HepG2 (cell line): Measurements from ENCODE around the gene SLC25A43. TPM values are rescaled to one million over a fixed set of nuclear protein-coding genes. Genes with fewer than 3 reads are reported as not detected.

Source experiments
- ATAC-seq: fragments of 200-7000 bp; cut with Tn5 transposase; 3 replicates; pipeline ENCODE4 v1.9.1; 2020; ENCODE audit warnings: mild to moderate bottlenecking, moderate library complexity
- BruUV-seq: library from RNA; stranded (reverse); fragments of 400-500 nt; replicated peaks from 2 replicates; lab custom pipeline; 2021; lab: Mats Ljungman, UMichigan
- CTCF ChIA-PET: fragments of 300-600 bp; formaldehyde crosslinking; extraction: SDS; loops from one replicate; lab custom pipeline; 2021; ENCODE audit warnings: low total read pairs, inconsistent platforms, low intra/inter-chr PET ratio; lab: Yijun Ruan, JAX
- POLR2A ChIA-PET: fragments of 350-600 bp; sonication (Branson Sonifier 250); formaldehyde crosslinking; loops from one replicate; lab custom pipeline; 2020; ENCODE audit warnings: antibody characterized with exemption, inconsistent platforms; lab: Yijun Ruan, JAX
- DNase-seq: peaks from one replicate; pipeline ENCODE4 v3.0.0-alpha.2; 2015; ENCODE audit warnings: low spot score
- FAIRE-seq: peaks from 3 replicates; lab custom pipeline; 2011; peaks lifted over from hg19 to GRCh38; lab: Jason Lieb, UNC
- H2AFZ ChIP-seq: one replicate; pipeline ENCODE4 v1.6.1; 2011; ENCODE audit warnings: low read length, inconsistent platforms
- H3K27ac ChIP-seq: fragments of 300-600 bp; 3 replicates; pipeline ENCODE4 v1.8.0; 2011; ENCODE audit warnings: mixed run types, mild to moderate bottlenecking, mixed read lengths, low read length, inconsistent platforms; ENCODE audit not compliant: insufficient read depth; ENCODE audit errors: extremely low read length
- H3K27me3 ChIP-seq, 2 experiments: fragments of 200-600 bp in 1 of 2; 2 replicates in 1 of 2; 3 replicates in 1 of 2; pipeline versions ENCODE4 v1.6.0 to v1.8.0; 2011; ENCODE audit warnings: low read length in 2 of 2, mild to moderate bottlenecking in 2 of 2, moderate library complexity in 2 of 2, inconsistent platforms in 1 of 2; ENCODE audit not compliant: insufficient read depth in 2 of 2, control insufficient read depth in 1 of 2
- H3K36me3 ChIP-seq, 2 experiments: fragments of 200-600 bp in 1 of 2; replicated peaks in 1 of 2; 2 replicates in 1 of 2; 3 replicates in 1 of 2; pipeline versions ENCODE4 v1.5.1 to v1.8.0; 2011; ENCODE audit warnings: low read length in 2 of 2, inconsistent platforms in 1 of 2; ENCODE audit not compliant: insufficient read depth in 2 of 2, control insufficient read depth in 1 of 2
- H3K4me1 ChIP-seq: 2 replicates; pipeline ENCODE4 v1.5.1; 2012; ENCODE audit warnings: low read length, inconsistent platforms; ENCODE audit not compliant: insufficient read depth
- H3K4me2 ChIP-seq: 2 replicates; pipeline ENCODE4 v1.6.0; 2011; ENCODE audit warnings: low read depth, low read length, inconsistent platforms
- H3K4me3 ChIP-seq, 3 experiments: fragments of 200-600 bp in 1 of 3; sonication (generic), shearing (Covaris generic) in 1 of 3; replicated peaks in 1 of 3; 2 replicates each; pipeline ENCODE4 v1.5.1; 2011 to 2016; ENCODE audit warnings: low read length in 3 of 3, inconsistent platforms in 2 of 3, low read depth in 2 of 3, mild to moderate bottlenecking in 2 of 3, control low read depth in 1 of 3, mixed read lengths in 1 of 3; ENCODE audit not compliant: insufficient read depth in 1 of 3
- H3K79me2 ChIP-seq: one replicate; pipeline ENCODE4 v1.6.1; 2011; ENCODE audit warnings: low read length, inconsistent platforms; ENCODE audit not compliant: insufficient read depth
- H3K9ac ChIP-seq: 2 replicates; pipeline ENCODE4 v1.6.0; 2011; ENCODE audit warnings: mild to moderate bottlenecking, low read depth, low read length, inconsistent platforms; ENCODE audit not compliant: insufficient read depth
- H3K9me3 ChIP-seq: 2 replicates; pipeline ENCODE4 v1.5.1; 2012; ENCODE audit warnings: mild to moderate bottlenecking, low read length
- H4K20me1 ChIP-seq: 2 replicates; pipeline ENCODE4 v1.6.0; 2011; ENCODE audit warnings: inconsistent platforms, mild to moderate bottlenecking, low read length, moderate library complexity; ENCODE audit not compliant: insufficient read depth
- FOXA3 ChIP-seq: IDR thresholded peaks from 2 replicates; pipeline ENCODE4 v1.6.1; 2016; ENCODE audit warnings: missing genetic modification reagents, missing compliant biosample characterization
- GFI1 ChIP-seq: sonication (generic); formaldehyde crosslinking; IDR thresholded peaks from 2 replicates; pipeline ENCODE4 v1.5.0; 2020; ENCODE audit warnings: missing genetic modification reagents, mild to moderate bottlenecking, borderline replicate concordance
- HNF4A ChIP-seq: sonication (generic); formaldehyde crosslinking; IDR thresholded peaks from 2 replicates; pipeline ENCODE4 v1.4.0; 2020; ENCODE audit warnings: missing genetic modification reagents
- HNF4G ChIP-seq, 2 experiments: sonication (generic) in 1 of 2; formaldehyde crosslinking in 1 of 2; IDR thresholded peaks; 2 replicates each; pipeline versions ENCODE4 v1.4.0 to v1.6.1; 2011 to 2020; ENCODE audit warnings: borderline replicate concordance in 2 of 2, low read depth in 2 of 2, mild to moderate bottlenecking in 2 of 2, low read length in 1 of 2, missing genetic modification reagents in 1 of 2, moderate library complexity in 1 of 2
- NFYB ChIP-seq: sonication (generic); formaldehyde crosslinking; IDR thresholded peaks from 2 replicates; pipeline ENCODE4 v1.4.0; 2020; ENCODE audit warnings: missing genetic modification reagents
- PHB2 ChIP-seq: fragments of 450-650 bp; IDR thresholded peaks from 2 replicates; pipeline ENCODE4 v1.6.1; 2018; ENCODE audit not compliant: partially characterized antibody
- PHF21A ChIP-seq: sonication (generic); formaldehyde crosslinking; IDR thresholded peaks from 2 replicates; pipeline ENCODE4 v1.5.0; 2020; ENCODE audit warnings: mild to moderate bottlenecking, missing genetic modification reagents
- SMAD3 ChIP-seq: sonication (generic); formaldehyde crosslinking; IDR thresholded peaks from 2 replicates; pipeline ENCODE4 v1.4.0; 2020; ENCODE audit warnings: missing genetic modification reagents
- YEATS2 ChIP-seq: sonication (generic); formaldehyde crosslinking; IDR thresholded peaks from 2 replicates; pipeline ENCODE4 v1.4.0; 2020; ENCODE audit warnings: missing genetic modification reagents, borderline replicate concordance
- ZNF24 ChIP-seq: fragments of 450-650 bp; IDR thresholded peaks from 2 replicates; pipeline ENCODE4 v1.6.1; 2017; ENCODE audit warnings: antibody characterized with exemption, mild to moderate bottlenecking
- ZNF546 ChIP-seq: sonication (generic); formaldehyde crosslinking; conservative IDR thresholded peaks from 2 replicates; pipeline ENCODE4 v1.8.1; 2023; ENCODE audit warnings: mild to moderate bottlenecking, missing genetic modification reagents
- WGBS: methylation state at CpG from one replicate; pipeline ENCODE4 v1.1.6; 2017; ENCODE audit warnings: low lambda C conversion rate; 5-methylcytosine and 5-hydroxymethylcytosine counted together
- in situ Hi-C: cut with HindIII; loops from 2 replicates; pipeline ENCODE4 v1.10.0; 2017; ENCODE audit warnings: low pct_unique_long_range_greater_than_20kb; ENCODE audit not compliant: extremely low pct_ligation_motif_present
- intact Hi-C: fragments of 100-400 bp; cut with micrococcal nuclease; formaldehyde crosslinking; loops from one replicate; pipeline ENCODE4 v1.10.0; 2022; ENCODE audit not compliant: unreplicated experiment
- polyA plus RNA-seq, 8 experiments: library from polyadenylated mRNA; depleted of rRNA in 3 of 8; stranded (reverse) in 7 of 8; unstranded in 1 of 8; fragments of >200 nt; fragmentation: Illumina TruSeq in 4 of 8; extraction: Trizol in 4 of 8; gene quantifications; 2 replicates each; pipeline versions ENCODE4 v1.2.1 to v1.2.3, GENCODE V29; 2011 to 2016; ENCODE audit warnings: low read depth in 4 of 8, missing spikeins in 1 of 8, mixed read lengths in 1 of 8; ENCODE audit not compliant: insufficient read depth in 1 of 8
- total RNA-seq, 5 experiments: library from RNA; depleted of rRNA; stranded (reverse); fragments of >200 nt; fragmentation: Illumina TruSeq; extraction: Trizol; gene quantifications; 2 replicates each; pipeline ENCODE4 v1.2.3, GENCODE V29; 2016; ENCODE audit warnings: low read depth in 1 of 5
- TF ChIP-seq, protein P1 (sequence below): sonication (generic); formaldehyde crosslinking; IDR thresholded peaks from 2 replicates; pipeline ENCODE4 v1.5.0; 2020; ENCODE audit warnings: mild to moderate bottlenecking, missing genetic modification reagents
- TF ChIP-seq, protein P2 (sequence below): sonication (generic); formaldehyde crosslinking; conservative IDR thresholded peaks from 2 replicates; pipeline ENCODE4 v1.4.0; 2020; ENCODE audit warnings: mild to moderate bottlenecking, missing genetic modification reagents, moderate library complexity
- TF ChIP-seq, protein P3 (sequence below): sonication (generic); formaldehyde crosslinking; IDR thresholded peaks from 2 replicates; pipeline ENCODE4 v1.4.0; 2020; ENCODE audit warnings: mild to moderate bottlenecking, missing genetic modification reagents

SLC25A43 gene
- total and polyA plus RNA-seq, 2 of the 13 experiments (the other 11 are each of a cell fraction or from before 2014, with no cell fraction given): 5.8 to 13.2 TPM

DNA sequence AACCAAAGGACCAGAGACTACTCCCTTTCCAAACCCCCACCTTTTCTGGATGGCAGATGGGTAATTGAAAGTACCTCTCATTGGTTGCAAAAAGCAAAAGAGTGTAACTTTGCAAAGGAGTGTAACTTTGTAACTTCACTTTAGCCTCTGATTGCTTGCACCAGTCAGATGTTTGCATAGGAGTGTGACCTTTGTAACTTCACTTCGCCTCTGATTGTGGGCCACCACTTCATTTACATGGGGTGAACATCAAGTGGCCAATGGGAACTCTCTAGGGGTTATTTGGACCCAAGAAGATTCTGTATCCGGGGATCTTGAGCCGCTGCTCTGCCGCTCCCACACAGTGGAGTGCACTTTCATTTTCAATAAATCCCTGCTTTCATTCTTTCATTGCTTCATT is 9.9 kb upstream of the SLC25A43 start:
- H3K9ac ChIP-seq: peak overlapping the region; percentile 43
- peak; percentile 90 for ATAC-seq
- no peaks in the 10 kb centered on the region for H3K9me3 ChIP-seq
- 6% methylated on average over 4 of the region's 4 CpGs for WGBS
- TF ChIP-seq ZNF546 (CRISPR knock-in tag) (no peak), ZNF24 (0 out of 2 replicates have a peak, but pooled peaks have one; percentile 16), GFI1 (CRISPR knock-in tag) (0 out of 2 replicates have a peak, but pooled peaks have one; percentile 29), PHB2 (no peak), PHF21A (CRISPR knock-in tag) (peak; percentile 21; the same call in 1 of the 2 replicates), SMAD3 (CRISPR knock-in tag) (no peak), NFYB (CRISPR knock-in tag) (peak; percentile 40; the same call in 1 of the 2 replicates), HNF4G (IDR thresholded peaks at IDR 0.05; ENCODE audit: borderline replicate concordance, low read depth, low read length) (peak; percentile 40), HNF4G (CRISPR knock-in tag; IDR thresholded peaks at IDR 0.05; ENCODE audit: borderline replicate concordance, low read depth) (no peak), HNF4A (peak; percentile 56), YEATS2 (CRISPR knock-in tag) (no peak), FOXA3 (CRISPR knock-in tag) (no peak)
- TF ChIP-seq, protein P1, sequence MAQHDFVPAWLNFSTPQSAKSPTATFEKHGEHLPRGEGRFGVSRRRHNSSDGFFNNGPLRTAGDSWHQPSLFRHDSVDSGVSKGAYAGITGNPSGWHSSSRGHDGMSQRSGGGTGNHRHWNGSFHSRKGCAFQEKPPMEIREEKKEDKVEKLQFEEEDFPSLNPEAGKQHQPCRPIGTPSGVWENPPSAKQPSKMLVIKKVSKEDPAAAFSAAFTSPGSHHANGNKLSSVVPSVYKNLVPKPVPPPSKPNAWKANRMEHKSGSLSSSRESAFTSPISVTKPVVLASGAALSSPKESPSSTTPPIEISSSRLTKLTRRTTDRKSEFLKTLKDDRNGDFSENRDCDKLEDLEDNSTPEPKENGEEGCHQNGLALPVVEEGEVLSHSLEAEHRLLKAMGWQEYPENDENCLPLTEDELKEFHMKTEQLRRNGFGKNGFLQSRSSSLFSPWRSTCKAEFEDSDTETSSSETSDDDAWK: no peak
- TF ChIP-seq, protein P2, sequence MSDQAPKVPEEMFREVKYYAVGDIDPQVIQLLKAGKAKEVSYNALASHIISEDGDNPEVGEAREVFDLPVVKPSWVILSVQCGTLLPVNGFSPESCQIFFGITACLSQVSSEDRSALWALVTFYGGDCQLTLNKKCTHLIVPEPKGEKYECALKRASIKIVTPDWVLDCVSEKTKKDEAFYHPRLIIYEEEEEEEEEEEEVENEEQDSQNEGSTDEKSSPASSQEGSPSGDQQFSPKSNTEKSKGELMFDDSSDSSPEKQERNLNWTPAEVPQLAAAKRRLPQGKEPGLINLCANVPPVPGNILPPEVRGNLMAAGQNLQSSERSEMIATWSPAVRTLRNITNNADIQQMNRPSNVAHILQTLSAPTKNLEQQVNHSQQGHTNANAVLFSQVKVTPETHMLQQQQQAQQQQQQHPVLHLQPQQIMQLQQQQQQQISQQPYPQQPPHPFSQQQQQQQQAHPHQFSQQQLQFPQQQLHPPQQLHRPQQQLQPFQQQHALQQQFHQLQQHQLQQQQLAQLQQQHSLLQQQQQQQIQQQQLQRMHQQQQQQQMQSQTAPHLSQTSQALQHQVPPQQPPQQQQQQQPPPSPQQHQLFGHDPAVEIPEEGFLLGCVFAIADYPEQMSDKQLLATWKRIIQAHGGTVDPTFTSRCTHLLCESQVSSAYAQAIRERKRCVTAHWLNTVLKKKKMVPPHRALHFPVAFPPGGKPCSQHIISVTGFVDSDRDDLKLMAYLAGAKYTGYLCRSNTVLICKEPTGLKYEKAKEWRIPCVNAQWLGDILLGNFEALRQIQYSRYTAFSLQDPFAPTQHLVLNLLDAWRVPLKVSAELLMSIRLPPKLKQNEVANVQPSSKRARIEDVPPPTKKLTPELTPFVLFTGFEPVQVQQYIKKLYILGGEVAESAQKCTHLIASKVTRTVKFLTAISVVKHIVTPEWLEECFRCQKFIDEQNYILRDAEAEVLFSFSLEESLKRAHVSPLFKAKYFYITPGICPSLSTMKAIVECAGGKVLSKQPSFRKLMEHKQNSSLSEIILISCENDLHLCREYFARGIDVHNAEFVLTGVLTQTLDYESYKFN: peak; percentile 41; the same call in 1 of the 2 replicates
- TF ChIP-seq, protein P3, sequence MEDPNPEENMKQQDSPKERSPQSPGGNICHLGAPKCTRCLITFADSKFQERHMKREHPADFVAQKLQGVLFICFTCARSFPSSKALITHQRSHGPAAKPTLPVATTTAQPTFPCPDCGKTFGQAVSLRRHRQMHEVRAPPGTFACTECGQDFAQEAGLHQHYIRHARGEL (CRISPR knock-in tag): no peak
- TF ChIP-seq, all 625 proteins: peak for 7
- Histone ChIP-seq H3K27me3 (no peaks in the 10 kb centered on the region), H3K79me2 (no peaks in the 10 kb centered on the region), H3K27ac (peak overlapping the region; percentile 62), H3K4me3 (peak overlapping the region; percentile 33 to 55 (median 45); a peak in 4 of 6 replicates), H3K4me2 (peak overlapping the region; percentile 77), H4K20me1 (no peaks in the 10 kb centered on the region), H2AFZ (peak overlapping the region; percentile 27), H3K36me3 (no peaks in the 10 kb centered on the region), H3K4me1 (peaks cover 25% of the 10 kb centered on the region)
- in situ Hi-C loops: no loop called here
- no TSS peak for BruUV-seq
- intact Hi-C loops: no loop called here
- ChIA-PET CTCF (no interaction called here), POLR2A (interaction anchor here (1.2 kb wide), 1 partner anchor 79 kb away, joined by 3 read pairs; the partner anchor contains the start of gene SLC25A5)
- peak; percentile 79 for FAIRE-seq
- DNase-seq: peak; percentile 40
